ENCODE data around the gene DCAF5. TPM values are rescaled to one million over a fixed set of nuclear protein-coding genes. Genes with fewer than 3 reads are reported as not detected.

The DCAF5 gene
- total RNA-seq, 4 donors from 2014 or later: 31.8 to 60.0 (median 38.5) TPM

DNA sequence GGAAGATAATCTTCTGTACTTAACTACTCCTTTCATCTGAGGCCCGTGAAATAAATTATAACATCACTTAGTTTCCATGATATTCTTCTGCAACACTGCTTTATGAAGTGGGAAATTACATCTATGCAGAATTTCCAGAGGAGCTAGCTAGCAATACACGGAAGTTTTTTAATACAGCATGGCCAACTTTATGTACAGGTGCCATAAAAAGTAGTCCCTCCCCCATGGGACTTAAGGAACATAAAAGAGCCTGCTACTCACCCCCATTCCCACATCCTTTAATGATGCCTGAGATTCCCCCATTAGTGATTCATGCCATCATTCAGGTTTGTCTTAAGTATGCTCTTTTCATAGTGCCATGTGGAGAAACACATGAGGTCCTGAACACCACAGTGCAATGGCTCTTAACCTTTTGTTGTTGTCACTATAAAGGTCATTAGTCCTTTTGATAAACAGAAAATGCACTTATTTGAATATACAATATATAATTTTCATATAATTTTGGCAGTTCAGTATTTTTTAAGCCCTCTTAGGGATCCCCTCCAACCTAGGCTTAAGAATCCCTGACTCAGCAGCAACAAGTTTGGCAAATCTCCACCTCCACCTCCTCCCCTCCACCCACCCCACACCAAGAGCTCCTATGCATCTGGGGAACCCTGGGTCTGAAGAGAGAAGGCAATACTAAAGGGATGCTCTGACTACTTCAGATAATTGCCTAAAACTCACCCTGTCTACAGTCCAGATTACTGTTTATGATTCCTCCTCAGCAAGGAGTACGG, 37.3 kb downstream of the DCAF5 start:
- H3K4me3 ChIP-seq (ENCODE audit: low read depth, poor library complexity, severe bottlenecking): no peak overlapping the region
- TF ChIP-seq POLR2A (IDR thresholded peaks at IDR 0.05) (no peak), CTCF (IDR thresholded peaks at IDR 0.05) (no peak)
- intact Hi-C loops (cut with DNase I; ENCODE audit: low total_unique reads): no loop called here
- WGBS, 2 donors: 93 to 96% methylated on average over 3 of the region's 3 CpGs
- no peak for DNase-seq (ENCODE audit: low spot score in 2 of 2)

GRCh38 chr14:69114763-69115162, 38.2 kb downstream of the DCAF5 start:
- TF ChIP-seq CTCF (IDR thresholded peaks at IDR 0.05): no peak
- WGBS, 2 donors: 92% methylated on average over 2 of the region's 2 CpGs
- no peak overlapping the region for H3K4me3 ChIP-seq (ENCODE audit: low read depth, poor library complexity, severe bottlenecking)
- no peak for DNase-seq (ENCODE audit: low spot score in 2 of 2)
- intact Hi-C loops (cut with DNase I; ENCODE audit: low total_unique reads): no loop called here

DNA sequence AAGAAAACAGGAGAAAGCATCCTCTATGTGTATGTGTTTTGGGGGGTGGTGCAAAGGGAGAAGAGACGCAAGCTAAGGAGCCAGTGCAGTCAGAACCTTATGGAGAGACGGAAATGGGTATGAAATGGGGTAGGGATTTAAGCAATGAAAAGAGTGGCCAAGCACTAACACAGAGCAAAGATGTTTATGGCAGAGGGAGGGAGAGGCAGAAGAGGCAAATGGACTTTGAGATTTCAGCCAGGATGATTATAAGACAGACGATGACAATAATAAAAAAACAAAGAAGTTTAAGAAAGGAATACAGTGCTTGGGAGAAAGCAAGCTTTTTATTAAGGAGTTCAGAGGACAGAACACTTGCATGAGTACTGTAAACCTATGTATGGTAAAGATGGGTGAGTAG, 44.6 kb downstream of the DCAF5 start:
- no peak for DNase-seq (ENCODE audit: low spot score in 2 of 2)
- TF ChIP-seq POLR2A (IDR thresholded peaks at IDR 0.05) (no peak), CTCF (IDR thresholded peaks at IDR 0.05) (no peak)
- no peak overlapping the region for H3K4me3 ChIP-seq (ENCODE audit: low read depth, poor library complexity, severe bottlenecking)
- WGBS, 2 donors: 90 to 91% methylated on average over 3 of the region's 3 CpGs
- intact Hi-C loops (cut with DNase I; ENCODE audit: low total_unique reads): loop anchor here (5.0 kb wide), 1 partner anchor 246 kb away; no protein-coding TSS in a partner anchor

GRCh38 chr14:69107407-69108003, 45.4 kb downstream of the DCAF5 start:
- TF ChIP-seq CTCF (IDR thresholded peaks at IDR 0.05): no peak
- no peak for TF ChIP-seq POLR2A (IDR thresholded peaks at IDR 0.05)
- intact Hi-C loops (cut with DNase I; ENCODE audit: low total_unique reads): loop anchor here (5.0 kb wide), 1 partner anchor 245 kb away; no protein-coding TSS in a partner anchor
- peak in 1 of 2 donors; percentile 45 for DNase-seq (ENCODE audit: low spot score in 2 of 2)
- H3K4me3 ChIP-seq (ENCODE audit: low read depth, poor library complexity, severe bottlenecking): no peak overlapping the region
- WGBS, 2 donors: 38% methylated on average over 3 of the region's 3 CpGs

GRCh38 chr14:69106451-69106850, 46.5 kb downstream of the DCAF5 start:
- DNase-seq (ENCODE audit: low spot score in 2 of 2): no peak
- 87 to 88% methylated on average over 5 of the region's 5 CpGs for WGBS, 2 donors
- no peak overlapping the region for H3K4me3 ChIP-seq (ENCODE audit: low read depth, poor library complexity, severe bottlenecking)
- intact Hi-C loops (cut with DNase I; ENCODE audit: low total_unique reads): loop anchor here (5.0 kb wide), 1 partner anchor 244 kb away; no protein-coding TSS in a partner anchor
- TF ChIP-seq POLR2A (IDR thresholded peaks at IDR 0.05) (no peak), CTCF (IDR thresholded peaks at IDR 0.05) (no peak)
